ENCODE measurements around the gene SUDS3. TPM values are rescaled to one million over a fixed set of nuclear protein-coding genes. Genes with fewer than 3 reads are reported as not detected.
"Not testable (repeated sequence)": the region's sequence is repeated elsewhere in the genome, so short reads cannot be mapped to it uniquely, and the experiment has no call there.

SUDS3 gene
- total RNA-seq, 2 experiments from 2014 or later = 27.3 to 30.0 TPM

DNA sequence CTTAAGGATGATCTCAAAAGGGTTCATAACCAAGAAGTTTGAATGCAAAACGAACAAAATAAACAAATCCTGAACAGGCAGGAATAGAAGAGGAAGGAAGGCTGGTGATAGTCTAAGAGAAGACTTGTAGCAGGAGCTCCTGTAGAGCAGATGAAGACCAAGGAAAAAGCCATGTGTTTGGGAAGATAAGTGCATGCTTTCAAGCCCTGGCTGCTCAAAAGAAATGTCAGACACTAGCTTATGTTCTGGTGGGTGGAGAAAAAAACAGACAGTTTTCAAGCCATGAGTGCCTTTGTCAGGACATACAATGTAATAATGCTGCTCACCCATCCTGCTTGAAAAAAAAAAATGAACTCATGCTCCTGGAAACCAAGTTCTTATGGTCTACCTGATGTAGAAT lies 31.0 kb upstream of the SUDS3 start:
- Mint-ChIP-seq H3K4me1 (peaks cover 2% of the 10 kb centered on the region), H3K27ac (no peak overlapping the region), H3K27me3 (no peaks in the 10 kb centered on the region), H3K9me3 (no peaks in the 10 kb centered on the region), H3K4me3 (no peak overlapping the region), H3K36me3 (peaks cover 9% of the 10 kb centered on the region)
- DNase-seq (no peak), ATAC-seq (ENCODE audit: low read depth) (no peak)
- POLR2A ChIA-PET = no interaction called here

DNA sequence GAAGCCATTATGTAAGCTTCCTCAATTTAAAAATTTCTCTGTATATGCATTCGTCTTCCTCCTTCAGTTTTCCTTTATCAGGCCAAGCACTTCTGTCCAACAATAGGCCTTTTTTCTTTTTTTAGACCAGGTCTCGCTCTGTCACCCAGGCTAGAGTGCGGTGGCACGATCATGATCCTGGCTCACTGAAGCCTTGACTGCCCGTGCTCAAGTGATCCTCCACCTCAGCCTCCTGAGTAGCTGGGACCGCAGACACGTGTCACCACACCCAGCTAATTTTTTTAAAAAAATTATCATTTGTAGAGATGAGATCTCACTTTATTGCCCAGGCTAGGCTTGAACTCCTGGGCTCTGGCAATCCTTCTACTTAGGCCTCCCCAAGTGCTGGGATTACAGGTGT lies 29.5 kb upstream of the SUDS3 start:
- POLR2A ChIA-PET = no interaction called here
- Mint-ChIP-seq H3K4me3 (no peak overlapping the region), H3K4me1 (peaks cover 2% of the 10 kb centered on the region), H3K36me3 (peaks cover 9% of the 10 kb centered on the region), H3K27ac (no peak overlapping the region), H3K9me3 (no peaks in the 10 kb centered on the region), H3K27me3 (no peaks in the 10 kb centered on the region)
- ATAC-seq (ENCODE audit: low read depth) (no peak), DNase-seq (no peak)

DNA sequence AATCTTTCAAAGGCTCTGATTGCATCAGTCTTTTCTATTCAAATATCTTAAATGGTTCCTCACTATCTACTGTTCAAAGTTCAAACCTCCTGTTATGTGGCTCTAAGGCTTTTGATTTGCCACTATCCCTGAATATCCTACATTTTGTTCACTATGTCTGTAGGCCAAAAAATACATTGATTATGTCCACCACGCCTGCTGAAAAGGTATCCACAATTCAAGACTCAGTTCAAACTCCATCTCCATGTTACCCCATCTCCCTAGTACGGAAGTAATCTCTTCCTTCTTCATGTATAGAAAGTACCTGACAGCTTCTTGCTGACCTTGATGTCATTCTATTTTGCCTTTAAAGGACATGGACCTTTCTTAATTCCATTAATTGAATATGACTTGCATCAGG lies 28.4 kb upstream of the SUDS3 start:
- peaks cover 2% of the 10 kb centered on the region for H3K4me1 Mint-ChIP-seq
- H3K4me3 Mint-ChIP-seq = no peak overlapping the region
- POLR2A ChIA-PET = no interaction called here
- no peak for DNase-seq
- no peak overlapping the region for H3K27ac Mint-ChIP-seq
- ATAC-seq (ENCODE audit: low read depth) = no peak
- H3K27me3 Mint-ChIP-seq = no peaks in the 10 kb centered on the region
- H3K9me3 Mint-ChIP-seq = no peaks in the 10 kb centered on the region
- peaks cover 9% of the 10 kb centered on the region for H3K36me3 Mint-ChIP-seq

DNA sequence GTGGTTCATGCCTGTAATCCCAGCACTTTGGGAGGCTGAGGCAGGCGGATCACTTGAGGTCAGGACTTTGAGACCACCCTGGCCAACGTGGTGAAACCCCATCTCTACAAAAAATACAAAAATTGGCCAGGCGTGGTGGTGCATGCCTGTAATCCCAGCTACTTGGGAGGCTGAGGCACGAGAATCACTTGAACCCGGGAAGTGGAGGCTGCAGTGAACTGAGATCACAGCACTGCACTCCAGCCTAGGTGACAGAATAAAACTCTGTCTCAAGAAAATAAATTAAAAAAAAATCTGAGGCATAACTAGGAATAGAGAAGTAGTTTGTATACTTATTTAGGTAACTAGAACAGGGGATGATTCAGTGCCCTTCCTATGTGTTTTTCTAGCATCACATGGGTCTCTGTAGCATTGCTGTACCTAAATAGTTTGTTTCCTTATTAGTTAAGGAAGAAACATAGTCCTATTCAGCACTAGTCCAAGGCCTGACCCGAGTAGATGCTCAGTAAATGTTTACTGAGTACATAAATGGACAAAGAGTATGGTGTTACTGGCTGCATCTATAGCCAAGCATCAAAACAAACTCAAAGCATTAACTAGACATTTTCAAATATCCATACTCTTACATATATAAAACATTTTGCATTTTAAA lies 25.3 kb upstream of the SUDS3 start:
- DNase-seq (no peak), ATAC-seq (ENCODE audit: low read depth) (no peak)
- Mint-ChIP-seq H3K4me3 (no peak overlapping the region), H3K27ac (no peak overlapping the region), H3K36me3 (peaks cover 33% of the 10 kb centered on the region), H3K27me3 (no peaks in the 10 kb centered on the region), H3K9me3 (peaks cover 2% of the 10 kb centered on the region), H3K4me1 (peaks cover 12% of the 10 kb centered on the region)
- POLR2A ChIA-PET = no interaction called here

DNA sequence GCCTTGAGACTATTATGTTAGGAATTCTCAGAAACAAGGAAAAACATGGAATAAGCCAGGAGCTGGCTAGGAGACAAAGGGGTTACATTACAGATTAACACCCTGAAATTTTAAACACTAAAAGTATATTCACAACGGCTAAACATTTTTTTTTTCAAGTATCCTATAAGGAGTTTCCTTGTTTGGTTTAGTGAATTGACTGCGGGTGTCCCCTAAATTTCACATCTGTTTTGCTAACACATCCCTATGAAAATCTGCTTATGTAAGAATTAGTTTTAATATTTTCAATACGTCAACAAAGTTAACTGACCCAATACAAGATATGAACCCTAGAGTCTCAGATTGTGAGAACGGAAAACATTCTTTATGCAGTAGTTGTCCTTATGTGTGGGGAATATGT lies 22.6 kb upstream of the SUDS3 start:
- Mint-ChIP-seq H3K9me3 (peaks cover 2% of the 10 kb centered on the region), H3K27ac (no peak overlapping the region), H3K4me1 (peaks cover 24% of the 10 kb centered on the region), H3K4me3 (no peak overlapping the region), H3K27me3 (no peaks in the 10 kb centered on the region), H3K36me3 (peaks cover 30% of the 10 kb centered on the region)
- ATAC-seq (ENCODE audit: low read depth) (no peak), DNase-seq (no peak)
- POLR2A ChIA-PET = no interaction called here

DNA sequence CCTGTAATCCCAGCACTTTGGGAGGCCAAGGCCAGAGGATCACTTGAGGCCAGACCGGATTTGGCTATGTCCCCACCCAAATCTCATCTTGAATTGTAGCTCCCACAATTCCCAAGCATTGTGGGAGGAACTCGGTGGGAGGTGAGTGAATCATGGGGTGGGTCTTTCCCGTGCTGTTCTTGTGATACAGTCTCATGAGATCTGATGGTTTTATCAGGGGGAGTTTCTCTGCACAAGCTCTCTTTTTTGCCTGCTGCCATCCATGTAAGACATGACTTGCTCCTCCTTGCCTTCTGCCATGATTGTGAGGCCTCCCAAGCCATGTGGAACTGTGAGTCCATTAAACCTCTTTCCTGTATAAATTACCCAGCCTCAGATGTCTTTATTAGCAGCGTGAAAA lies 21.9 kb upstream of the SUDS3 start:
- H3K27ac Mint-ChIP-seq; H3K9me3 Mint-ChIP-seq; H3K27me3 Mint-ChIP-seq; ATAC-seq (ENCODE audit: low read depth); DNase-seq; POLR2A ChIA-PET; H3K4me3 Mint-ChIP-seq: not testable (repeated sequence)
- Mint-ChIP-seq H3K36me3 (peaks cover 30% of the 10 kb centered on the region), H3K4me1 (peaks cover 24% of the 10 kb centered on the region)

DNA sequence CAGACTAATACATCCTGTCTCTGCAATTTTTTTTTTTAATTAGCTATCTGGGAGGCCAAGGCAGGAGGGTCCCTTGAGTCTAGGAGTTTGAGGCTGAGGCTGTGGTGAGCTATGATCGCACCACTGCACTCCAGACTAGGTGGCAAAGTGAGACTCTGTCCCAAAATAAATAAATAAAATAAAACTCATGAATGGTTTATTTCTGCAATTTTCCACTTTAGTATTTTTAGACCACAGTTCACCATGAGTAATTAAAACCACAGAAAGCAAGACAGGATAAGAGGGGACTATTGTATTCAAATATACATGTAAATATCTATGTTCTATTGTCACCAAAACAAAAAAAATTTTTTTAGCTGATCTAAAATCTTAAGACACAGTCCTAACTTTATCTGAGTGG lies 21.5 kb upstream of the SUDS3 start:
- ATAC-seq (ENCODE audit: low read depth) (no peak), DNase-seq (no peak)
- Mint-ChIP-seq H3K4me3 (no peak overlapping the region), H3K4me1 (peaks cover 28% of the 10 kb centered on the region), H3K27me3 (no peaks in the 10 kb centered on the region), H3K36me3 (peaks cover 31% of the 10 kb centered on the region), H3K27ac (no peak overlapping the region), H3K9me3 (peaks cover 4% of the 10 kb centered on the region)
- POLR2A ChIA-PET = no interaction called here

DNA sequence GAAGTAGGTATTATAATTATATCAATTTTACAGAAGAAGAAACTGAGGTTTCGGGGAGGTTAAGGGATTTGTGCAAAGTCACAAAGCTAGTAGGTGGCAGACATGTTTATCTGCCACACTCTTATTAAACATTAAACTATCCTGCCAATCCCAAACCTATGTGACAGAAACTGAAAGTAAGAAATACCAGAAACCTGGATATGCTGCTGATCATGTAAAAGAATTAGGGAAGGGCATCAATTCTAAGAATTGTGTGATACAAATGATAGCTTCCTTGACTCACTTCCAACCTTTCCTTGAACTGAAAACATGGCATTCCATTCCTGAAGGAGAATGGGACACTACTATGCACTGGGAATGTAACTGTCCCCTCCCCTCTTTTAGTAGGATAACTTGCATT lies 20.5 kb upstream of the SUDS3 start:
- H3K4me1 Mint-ChIP-seq = peaks cover 28% of the 10 kb centered on the region
- no peak overlapping the region for H3K27ac Mint-ChIP-seq
- H3K4me3 Mint-ChIP-seq = no peak overlapping the region
- H3K9me3 Mint-ChIP-seq = peaks cover 4% of the 10 kb centered on the region
- ATAC-seq (ENCODE audit: low read depth) (no peak), DNase-seq (no peak)
- POLR2A ChIA-PET = interaction anchor here (4.1 kb wide), 1 partner anchor 20 kb away, joined by 30 read pairs; the partner anchor contains the start of gene SUDS3
- no peaks in the 10 kb centered on the region for H3K27me3 Mint-ChIP-seq
- H3K36me3 Mint-ChIP-seq = peaks cover 29% of the 10 kb centered on the region

DNA sequence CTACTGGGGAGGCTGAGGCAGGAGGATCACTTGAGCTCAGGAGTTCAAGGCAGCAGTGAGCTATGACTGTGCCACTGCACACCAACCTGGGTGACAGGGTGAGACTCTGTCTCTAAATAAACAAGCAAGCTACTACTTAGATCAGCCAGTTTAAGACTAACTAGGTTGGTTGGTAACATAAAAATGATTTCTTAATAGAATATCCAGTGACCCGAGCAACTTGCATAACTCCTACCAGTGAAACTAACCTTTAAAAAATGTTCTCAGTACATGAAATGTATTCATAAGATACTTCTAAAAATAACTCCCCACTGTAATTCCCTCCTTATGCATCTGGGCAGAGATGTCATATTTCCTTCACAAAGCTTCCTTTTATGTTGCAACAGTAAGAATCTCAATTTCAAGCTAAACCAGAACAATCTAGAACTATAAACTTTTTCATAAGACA lies 19.5 kb upstream of the SUDS3 start:
- peak overlapping the region; percentile 97 for H3K4me3 Mint-ChIP-seq
- ATAC-seq (ENCODE audit: low read depth) (no peak), DNase-seq (no peak)
- peaks cover 29% of the 10 kb centered on the region for H3K36me3 Mint-ChIP-seq
- peaks cover 28% of the 10 kb centered on the region for H3K4me1 Mint-ChIP-seq
- POLR2A ChIA-PET = interaction anchor here (4.1 to 4.9 kb wide), 2 partner anchors 17 to 19 kb away, joined by 22 to 30 read pairs; partner anchors contain the start of genes SUDS3 and TAOK3
- H3K27me3 Mint-ChIP-seq = no peaks in the 10 kb centered on the region
- peaks cover 4% of the 10 kb centered on the region for H3K9me3 Mint-ChIP-seq
- peak overlapping the region; percentile 85 for H3K27ac Mint-ChIP-seq

DNA sequence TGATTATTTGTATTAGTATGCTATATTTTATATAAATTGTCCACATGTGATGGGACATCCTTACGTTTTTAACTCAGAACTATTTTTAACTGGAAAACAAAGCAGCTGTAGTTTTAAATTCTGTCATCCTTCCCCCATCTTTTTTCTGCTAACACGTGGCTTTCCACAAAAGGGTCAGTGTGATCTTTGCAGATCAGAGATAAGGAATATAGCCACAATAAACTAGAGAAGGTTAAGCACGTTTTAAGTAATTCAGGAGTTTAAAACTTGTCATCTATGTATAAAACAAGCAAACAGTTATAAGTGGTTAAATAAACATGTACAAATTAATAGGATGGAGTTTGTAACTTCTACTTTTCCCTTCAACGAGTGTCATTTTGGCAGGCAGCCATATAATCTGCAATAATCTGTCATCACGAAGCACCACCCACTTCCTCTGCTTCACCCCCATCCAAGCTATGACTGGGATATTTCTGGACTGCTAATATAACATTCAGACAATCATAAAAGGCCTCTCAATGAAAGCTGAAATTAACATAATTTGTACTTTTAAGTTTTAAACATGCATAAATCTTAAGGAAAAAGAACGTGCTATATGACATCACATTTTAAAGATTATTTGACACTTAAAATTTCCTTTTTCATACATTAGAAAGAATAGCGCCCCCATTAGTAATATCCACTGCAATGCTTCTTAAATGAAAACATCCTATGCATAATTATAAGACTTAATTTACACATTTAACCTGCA lies 18.9 kb upstream of the SUDS3 start:
- H3K4me1 Mint-ChIP-seq = peaks cover 29% of the 10 kb centered on the region
- POLR2A ChIA-PET = interaction anchor here (4.1 to 4.9 kb wide), 2 partner anchors 16 to 19 kb away, joined by 22 to 30 read pairs; partner anchors contain the start of genes SUDS3 and TAOK3

DNA sequence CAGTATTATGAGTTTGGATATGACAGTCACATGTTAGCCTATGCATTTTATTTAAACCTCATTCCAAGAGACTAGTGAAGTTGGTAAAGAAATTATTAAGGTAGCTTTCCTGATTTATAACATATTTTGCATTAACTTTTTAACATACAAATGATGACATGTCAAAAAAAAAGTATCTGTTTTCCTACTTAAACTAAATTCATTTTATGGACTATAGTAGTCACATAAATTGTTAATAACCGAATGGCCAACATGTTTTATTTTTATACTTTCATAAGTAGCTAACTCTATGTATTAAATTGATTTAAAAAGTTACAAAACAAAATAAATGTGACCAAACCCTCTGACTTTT lies 18.4 kb upstream of the SUDS3 start:
- no peak for DNase-seq
- Mint-ChIP-seq H3K27ac (peak overlapping the region; percentile 85), H3K36me3 (peaks cover 27% of the 10 kb centered on the region), H3K27me3 (no peaks in the 10 kb centered on the region), H3K4me1 (peaks cover 30% of the 10 kb centered on the region), H3K4me3 (peak overlapping the region; percentile 97), H3K9me3 (peaks cover 4% of the 10 kb centered on the region)
- no peak for ATAC-seq (ENCODE audit: low read depth)
- POLR2A ChIA-PET = interaction anchor here (0.8 to 4.9 kb wide), 4 partner anchors 13 to 20 kb away, joined by 3 to 30 read pairs (median 14); partner anchors contain the start of genes SUDS3 and TAOK3

More for the DNA sequence above, 18.9 kb upstream of the SUDS3 start:
- peaks cover 4% of the 10 kb centered on the region for H3K9me3 Mint-ChIP-seq
- peaks cover 29% of the 10 kb centered on the region for H3K36me3 Mint-ChIP-seq
- no peaks in the 10 kb centered on the region for H3K27me3 Mint-ChIP-seq
- ATAC-seq (ENCODE audit: low read depth) (peak; percentile 80), DNase-seq (no peak)
- peak overlapping the region; percentile 85 for H3K27ac Mint-ChIP-seq
- H3K4me3 Mint-ChIP-seq = peak overlapping the region; percentile 97

DNA sequence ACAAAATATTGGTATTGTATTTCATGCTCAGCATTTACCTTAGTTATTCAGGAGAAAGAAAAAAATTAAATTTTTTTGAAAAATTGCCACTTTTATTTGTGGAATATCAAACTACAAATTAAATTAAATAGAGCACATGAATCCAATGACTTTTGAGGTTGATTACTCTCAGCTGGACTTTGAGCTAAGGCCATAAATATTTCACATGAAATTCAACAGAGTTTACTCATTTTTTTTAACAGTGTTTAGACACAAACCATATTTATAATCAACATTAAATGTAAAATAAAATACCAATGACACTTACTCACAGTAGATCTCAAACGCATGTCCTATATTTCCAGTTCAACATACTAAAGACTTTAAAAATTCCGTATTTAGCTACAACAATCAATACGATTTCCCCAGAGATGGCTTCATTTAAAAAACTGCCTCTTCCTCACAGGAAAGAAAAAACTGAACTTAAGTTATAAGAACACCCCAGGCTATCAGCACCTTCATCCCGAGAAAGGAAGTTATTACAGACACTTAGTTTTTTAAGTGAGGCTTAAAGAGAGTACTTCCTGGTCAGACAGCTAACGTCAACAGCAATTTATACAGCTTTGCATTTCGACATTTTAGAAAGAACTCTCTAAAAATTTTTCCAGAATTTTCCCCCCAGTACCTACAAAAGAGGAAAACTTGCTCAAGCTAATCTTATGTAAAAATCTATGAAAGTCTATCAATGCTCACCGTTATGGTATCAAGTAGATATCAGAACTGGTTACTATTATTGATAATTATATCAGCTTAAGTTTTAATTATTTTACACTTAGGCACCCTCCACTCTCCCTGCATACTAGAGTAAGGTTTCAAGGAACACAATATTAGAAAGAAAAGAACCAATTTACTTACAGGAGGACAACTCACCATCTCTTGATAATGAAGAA lies 17.5 kb upstream of the SUDS3 start:
- peaks cover 25% of the 10 kb centered on the region for H3K4me1 Mint-ChIP-seq
- POLR2A ChIA-PET = interaction anchor here (0.8 to 4.9 kb wide), 5 partner anchors 12 to 223 kb away, joined by 3 to 30 read pairs (median 6); partner anchors contain the start of genes PEBP1, SUDS3 and TAOK3
- peaks cover 21% of the 10 kb centered on the region for H3K36me3 Mint-ChIP-seq
- peak overlapping the region; percentile 97 for H3K4me3 Mint-ChIP-seq
- DNase-seq (no peak), ATAC-seq (ENCODE audit: low read depth) (peak; percentile 44)
- H3K27ac Mint-ChIP-seq = peak overlapping the region; percentile 95
- H3K27me3 Mint-ChIP-seq = no peaks in the 10 kb centered on the region
- peaks cover 4% of the 10 kb centered on the region for H3K9me3 Mint-ChIP-seq

DNA sequence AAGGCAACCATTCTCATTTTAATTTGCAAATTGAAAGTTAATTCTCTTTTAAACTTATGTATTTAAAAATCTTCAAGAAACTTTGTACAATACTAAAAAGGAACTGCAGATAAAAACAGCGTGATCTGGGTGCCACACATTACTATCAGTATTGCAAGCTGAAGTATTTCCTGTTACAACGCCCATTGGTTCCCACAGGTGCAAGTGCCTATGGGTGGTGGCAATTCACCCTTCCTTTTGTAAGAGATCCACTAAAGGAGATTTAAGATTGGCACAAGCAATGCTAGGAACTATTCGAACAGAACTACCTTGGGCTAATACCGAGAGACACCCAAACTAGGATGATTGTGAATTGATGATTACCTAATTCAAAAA lies 16.8 kb upstream of the SUDS3 start:
- POLR2A ChIA-PET = interaction anchor here (1.4 to 4.9 kb wide), 4 partner anchors 11 to 224 kb away, joined by 4 to 30 read pairs (median 14); partner anchors contain the start of genes PEBP1, SUDS3 and TAOK3
- peaks cover 14% of the 10 kb centered on the region for H3K36me3 Mint-ChIP-seq
- H3K4me3 Mint-ChIP-seq = peak overlapping the region; percentile 97
- ATAC-seq (ENCODE audit: low read depth) = peak; percentile 63
- DNase-seq = no peak
- H3K4me1 Mint-ChIP-seq = peaks cover 26% of the 10 kb centered on the region
- H3K27ac Mint-ChIP-seq = peak overlapping the region; percentile 95
- no peaks in the 10 kb centered on the region for H3K27me3 Mint-ChIP-seq
- H3K9me3 Mint-ChIP-seq = peaks cover 1% of the 10 kb centered on the region
